LoVo (cell line): Measurements from ENCODE around the gene FGD5.
A peak's percentile ranks its signal among the peaks of the same experiment; 100 is the strongest.

Experiments
- DNase-seq: peaks from one replicate; pipeline ENCODE4 v3.0.0-alpha.2; 2016; ENCODE audit warnings: low spot score

FGD5 gene

DNA sequence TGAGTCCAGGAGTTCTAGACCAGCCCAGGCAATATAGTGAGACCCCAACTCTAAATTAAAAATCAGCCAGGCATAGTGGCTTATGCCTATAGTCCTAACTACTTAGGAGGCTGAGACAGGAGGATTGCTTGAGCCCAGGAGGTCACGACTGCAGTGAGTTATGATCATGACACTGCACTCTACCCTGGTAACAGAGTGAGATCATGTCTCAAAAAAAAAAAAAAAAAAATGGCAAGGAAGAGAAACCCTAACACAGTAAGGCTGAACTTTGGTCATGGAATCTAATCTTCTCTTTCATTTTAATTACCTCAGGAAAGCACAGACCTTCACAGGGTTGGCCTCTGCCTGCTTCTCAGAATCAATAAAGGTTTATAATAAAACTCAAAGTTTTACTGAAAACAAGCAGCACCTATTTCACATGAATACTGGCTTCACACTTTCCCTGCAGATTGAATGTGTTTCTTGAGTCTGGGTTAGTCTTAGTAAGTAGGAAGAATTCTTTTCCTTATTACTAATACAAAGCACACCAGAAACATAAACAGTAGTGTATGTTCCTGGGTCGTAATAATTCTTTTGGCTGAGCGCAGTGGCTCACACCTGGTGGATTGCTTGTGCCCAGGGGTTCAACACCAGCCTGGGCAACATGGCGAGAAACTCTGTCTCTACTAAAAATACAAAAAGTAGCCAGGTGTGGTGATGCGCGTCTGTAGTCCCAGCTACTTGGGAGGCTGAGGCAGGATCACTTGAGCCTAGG lies 117.0 kb downstream of the FGD5 start:
- DNase-seq: no peak

GRCh38 chr3:14938954-14939353 lies 120.2 kb downstream of the FGD5 start:
- DNase-seq: no peak

GRCh38 chr3:14941871-14942270 lies 123.1 kb downstream of the FGD5 start:
- no peak for DNase-seq

GRCh38 chr3:14943042-14943441 lies 124.3 kb downstream of the FGD5 start:
- DNase-seq: no peak

DNA sequence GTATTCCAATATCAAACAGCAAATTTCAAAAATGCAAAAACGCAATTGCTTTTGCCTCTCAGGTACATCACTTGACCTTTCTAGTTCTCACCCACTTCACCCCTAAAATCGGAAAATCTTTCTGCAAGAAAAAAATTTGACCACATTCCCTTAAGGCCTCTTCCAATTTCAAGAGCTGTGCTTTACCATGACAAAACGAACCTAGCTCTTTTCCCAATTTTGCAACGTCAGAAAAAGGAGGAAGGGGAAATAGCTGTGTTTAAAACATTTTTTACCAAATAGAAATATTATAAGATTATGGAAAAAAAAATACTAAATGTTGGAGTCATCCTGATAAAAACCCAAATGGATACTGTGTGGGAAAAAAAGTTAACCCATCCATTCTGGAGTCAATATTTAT lies 127.5 kb downstream of the FGD5 start:
- DNase-seq: no peak

DNA sequence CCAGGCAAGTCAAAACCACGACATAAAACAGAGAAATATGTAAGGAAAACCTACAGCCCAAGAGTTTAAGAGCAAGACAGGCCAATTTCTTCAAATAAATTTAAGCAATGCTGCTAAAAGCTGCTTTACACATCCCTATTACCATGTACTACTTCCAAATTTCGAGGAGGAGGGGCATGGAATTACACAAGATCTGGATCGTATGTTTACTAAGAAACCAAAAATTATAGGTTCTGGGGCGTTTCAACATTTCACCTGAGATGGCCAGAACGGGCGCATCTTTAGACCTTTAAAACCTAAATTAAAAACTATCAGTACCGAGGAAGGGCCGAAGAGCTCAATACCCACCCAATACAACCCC lies 128.0 kb downstream of the FGD5 start:
- no peak for DNase-seq

- DNase-seq: peak; percentile 82
Measured at GRCh38 chr3:14947100-14947885, 128.5 kb downstream of the FGD5 start, which contains the start of gene NR2C2. TSS of gene NR2C2 (plus strand) at chr3:14947583. CDS start at chr3:15003915, 56,332 bp downstream.

- DNase-seq: peak; percentile 97
Measured at GRCh38 chr3:14947886-14948608, 129.3 kb downstream of the FGD5 start.

GRCh38 chr3:14948609-14949038 lies 129.9 kb downstream of the FGD5 start:
- DNase-seq: no peak

GRCh38 chr3:14949126-14949525 lies 130.4 kb downstream of the FGD5 start:
- DNase-seq: no peak

DNA sequence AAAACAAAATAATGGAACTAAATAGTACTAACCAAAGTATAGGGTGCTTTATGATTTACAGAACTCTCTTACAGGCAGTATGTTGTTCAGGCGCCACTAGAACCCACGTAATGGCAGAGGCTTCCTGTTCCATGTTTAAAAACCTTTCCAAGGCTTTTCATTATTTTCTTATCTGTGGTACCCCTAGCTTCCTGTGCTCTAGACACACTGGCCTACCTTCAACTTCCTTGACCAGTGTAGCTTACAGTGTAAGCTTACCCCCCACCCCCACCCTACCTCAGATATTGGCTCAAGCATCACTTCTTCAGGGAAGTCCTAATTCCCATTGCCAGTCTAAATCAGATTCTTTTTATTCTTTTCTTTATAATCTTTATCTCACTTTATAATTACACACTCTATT lies 131.5 kb downstream of the FGD5 start:
- no peak for DNase-seq

- no peak for DNase-seq
Measured at GRCh38 chr3:14957153-14957552, 138.4 kb downstream of the FGD5 start.

GRCh38 chr3:14957925-14958324 lies 139.2 kb downstream of the FGD5 start:
- no peak for DNase-seq

- no peak for DNase-seq
Measured at GRCh38 chr3:14959359-14959943, 140.7 kb downstream of the FGD5 start.

GRCh38 chr3:14962762-14963161 lies 144.0 kb downstream of the FGD5 start:
- DNase-seq: no peak

- no peak for DNase-seq
Measured at GRCh38 chr3:14967285-14967684, 148.5 kb downstream of the FGD5 start.

- no peak for DNase-seq
Measured at GRCh38 chr3:14969671-14970070, 150.9 kb downstream of the FGD5 start.

DNA sequence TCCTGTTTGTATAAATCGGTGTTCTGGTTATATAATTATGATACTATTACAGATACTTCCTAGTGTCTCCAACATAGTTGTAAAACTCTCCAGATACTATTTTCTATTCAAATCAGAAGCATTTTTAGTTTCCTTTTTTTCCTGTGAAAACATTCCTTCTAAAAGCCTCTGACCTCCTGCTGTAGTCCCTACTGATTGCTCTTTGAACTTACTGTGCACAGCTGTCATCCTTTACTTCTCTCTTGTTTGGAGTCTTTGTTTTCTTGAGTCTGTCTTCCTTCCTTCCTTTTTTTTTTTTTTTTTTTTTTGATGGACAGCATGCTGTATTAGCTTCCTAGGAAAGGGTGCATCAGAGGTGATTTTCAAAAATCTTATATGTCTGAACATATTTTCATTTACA lies 157.6 kb downstream of the FGD5 start:
- no peak for DNase-seq

GRCh38 chr3:14980689-14981088 lies 161.9 kb downstream of the FGD5 start:
- DNase-seq: no peak
